Motor neuron (in vitro differentiated cells): ENCODE data around the gene IP6K3. TPM values are rescaled to one million over a fixed set of nuclear protein-coding genes. Genes with fewer than 3 reads are reported as not detected.

Experiments
- ATAC-seq, 8 experiments: fragments of 200-7000 bp; cut with Tn5 transposase; replicated peaks in 6 of 8; 2 replicates each; pipeline ENCODE4 v1.8.0; 2021; ENCODE audit warnings: mild to moderate bottlenecking in 8 of 8, moderate library complexity in 8 of 8
- H3K27ac ChIP-seq, 2 donors: fragments of 250-450 bp; sonication (Bioruptor Pico); 2 replicates each; pipeline ENCODE4 v1.9.0; 2021; ENCODE audit warnings: antibody characterized with exemption in 2 of 2, mild to moderate bottlenecking in 2 of 2, moderate library complexity in 1 of 2
- H3K4me1 ChIP-seq, 2 donors: fragments of 250-450 bp; sonication (Bioruptor Pico); replicated peaks in 1 of 2; 2 replicates each; pipeline ENCODE4 v1.6.1; 2021; ENCODE audit warnings: antibody characterized with exemption in 2 of 2, mild to moderate bottlenecking in 2 of 2, moderate library complexity in 1 of 2
- H3K4me3 ChIP-seq, 5 donors: fragments of 250-450 bp; sonication (Bioruptor Pico); 2 replicates each; pipeline ENCODE4 v1.9.0; 2021; ENCODE audit warnings: antibody characterized with exemption in 5 of 5, mild to moderate bottlenecking in 5 of 5, moderate library complexity in 4 of 5
- WGBS, 10 experiments: fragments of 450-650 bp; shearing (Covaris generic); methylation state at CpG; one replicate each; pipeline ENCODE4 v1.0.0; 2022; 5-methylcytosine and 5-hydroxymethylcytosine counted together
- in situ Hi-C, 9 experiments: fragments of 400-800 bp; cut with MboI; loops; one replicate each; pipeline ENCODE4 v1.15.0; 2021; ENCODE audit warnings: low sequenced_read_pairs in 9 of 9, low pct_unique_long_range_greater_than_20kb in 2 of 9; ENCODE audit not compliant: unreplicated experiment in 9 of 9
- total RNA-seq, 8 experiments: library from RNA; unstranded; fragments of 300-600 nt; gene quantifications; 2 replicates each; pipeline versions ENCODE4 v1.2.3 to v1.2.4, GENCODE V29; 2022

The IP6K3 gene
- total RNA-seq, 8 experiments from 2014 or later, result 0.11 to 3.7 (median 0.63) TPM

DNA sequence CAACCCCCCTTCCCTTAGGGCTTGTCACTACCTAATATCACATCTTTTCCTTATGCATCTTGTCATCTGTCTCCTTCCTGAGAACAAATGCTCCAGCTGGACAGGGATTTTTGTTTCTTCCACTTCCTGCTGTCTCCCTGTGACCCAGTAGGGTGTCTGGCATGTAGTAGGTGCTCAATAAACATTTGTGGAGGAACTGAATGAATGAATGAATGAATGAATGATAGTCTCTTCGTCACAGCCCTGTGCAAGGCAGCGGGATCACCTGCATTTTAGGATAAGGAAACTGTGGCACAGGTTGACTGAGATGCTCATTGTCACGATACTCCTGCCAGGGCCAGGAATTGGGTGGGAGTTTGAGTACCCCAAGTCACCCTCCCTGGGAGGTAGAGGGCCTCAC is 28.1 kb upstream of the IP6K3 start:
- H3K4me3 ChIP-seq, result no peak overlapping the region
- no peak overlapping the region for H3K27ac ChIP-seq
- peaks cover 30 to 61% of the 10 kb centered on the region in 2 donors for H3K4me1 ChIP-seq
- ATAC-seq, result no peak
- WGBS, 10 experiments, result 100% methylated on average over 1 to 3 of the region's 3 CpGs; no CpG with 5 or more reads in 4 of the 10 experiments
- in situ Hi-C loops, result loop anchor here in 5 of 9 experiments (25.0 kb wide), 2 partner anchors 363 to 388 kb away; partner anchors contain the start of gene GRM4 (in 3 of the 5)

DNA sequence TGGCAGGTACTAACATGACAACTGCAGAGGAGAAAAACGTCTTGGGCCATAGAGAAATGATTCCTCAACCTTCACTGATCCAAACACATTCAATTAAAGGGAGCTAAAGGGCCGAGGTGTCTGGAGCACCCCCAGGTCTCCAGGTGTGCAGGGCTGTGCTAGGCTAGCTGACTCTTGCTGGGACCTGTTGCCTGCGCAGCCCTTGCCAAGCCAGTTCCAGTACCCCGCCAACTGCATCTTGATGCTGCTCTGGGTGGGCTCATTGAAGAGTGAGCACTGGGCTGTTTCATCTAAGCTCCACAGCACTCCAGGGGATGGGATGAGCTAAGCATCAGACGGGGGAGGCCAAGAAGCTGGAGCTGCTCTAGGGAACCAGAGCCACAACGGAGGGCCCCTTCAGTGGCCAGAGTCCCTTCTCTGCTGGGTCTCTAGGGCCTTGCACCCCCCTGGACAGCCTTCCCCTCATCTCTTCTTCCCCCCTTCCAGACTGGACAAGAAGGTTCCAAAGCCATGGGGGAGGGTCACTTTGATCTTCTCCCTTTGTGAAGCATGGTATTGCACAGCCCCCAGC is 26.3 kb upstream of the IP6K3 start:
- Histone ChIP-seq H3K27ac (no peak overlapping the region), H3K4me1 (peaks cover 31 to 57% of the 10 kb centered on the region in 2 donors), H3K4me3 (no peak overlapping the region)
- ATAC-seq, result no peak
- whole genome bisulfite sequencing, 10 experiments, result 50 to 100% methylated on average over 1 of the region's 6 CpGs; no CpG with 5 or more reads in 8 of the 10 experiments
- in situ Hi-C loops, result loop anchor here in 5 of 9 experiments (25.0 kb wide), 2 partner anchors 364 to 389 kb away; partner anchors contain the start of gene GRM4 (in 3 of the 5)

DNA sequence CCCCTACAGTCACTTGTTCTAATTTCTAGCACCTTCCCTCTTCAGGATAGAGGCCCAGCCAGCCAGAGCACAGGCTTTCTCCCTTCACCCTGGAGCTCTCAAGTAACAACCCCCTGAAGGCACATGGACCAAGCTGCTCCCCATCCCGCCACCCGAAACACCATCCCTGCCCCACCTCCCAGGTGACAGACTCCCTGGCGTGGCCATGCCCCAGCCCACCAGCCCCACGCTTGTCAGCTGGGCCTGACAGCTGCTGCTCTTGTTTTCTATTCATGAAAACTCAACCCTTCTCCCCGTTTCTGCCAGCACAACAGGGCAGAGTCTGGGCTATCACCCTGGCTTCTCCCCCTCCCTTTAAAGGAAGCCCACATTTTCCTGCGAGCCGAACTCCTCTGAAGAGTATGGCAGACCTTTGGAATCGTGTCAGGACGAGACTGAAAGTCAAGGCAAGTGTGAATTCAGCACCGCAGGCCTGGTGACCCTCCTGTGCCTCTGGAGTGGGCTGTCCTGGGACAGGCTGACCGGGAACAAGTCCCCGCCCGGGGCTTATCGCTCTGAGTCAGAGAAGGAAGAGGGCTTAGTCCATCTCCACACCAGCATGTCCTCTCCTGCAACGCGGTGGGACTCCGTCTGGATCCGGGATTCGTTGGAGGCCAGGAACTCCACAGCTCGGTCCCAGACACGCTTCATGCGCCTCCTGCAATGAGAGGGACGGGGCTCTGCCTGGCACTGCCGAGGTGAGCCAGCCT is 25.6 kb upstream of the IP6K3 start:
- Histone ChIP-seq H3K4me1 (peaks cover 31 to 50% of the 10 kb centered on the region in 2 donors), H3K4me3 (no peak overlapping the region), H3K27ac (no peak overlapping the region)
- WGBS, 10 experiments, result 10 to 100% (median 72%) methylated on average over 1 to 6 of the region's 24 CpGs; no CpG with 5 or more reads in 2 of the 10 experiments
- peak in 1 of 8 experiments; percentile 10 for ATAC-seq
- in situ Hi-C loops, result loop anchor here in 5 of 9 experiments (25.0 kb wide), 2 partner anchors 365 to 390 kb away; partner anchors contain the start of gene GRM4 (in 3 of the 5)

DNA sequence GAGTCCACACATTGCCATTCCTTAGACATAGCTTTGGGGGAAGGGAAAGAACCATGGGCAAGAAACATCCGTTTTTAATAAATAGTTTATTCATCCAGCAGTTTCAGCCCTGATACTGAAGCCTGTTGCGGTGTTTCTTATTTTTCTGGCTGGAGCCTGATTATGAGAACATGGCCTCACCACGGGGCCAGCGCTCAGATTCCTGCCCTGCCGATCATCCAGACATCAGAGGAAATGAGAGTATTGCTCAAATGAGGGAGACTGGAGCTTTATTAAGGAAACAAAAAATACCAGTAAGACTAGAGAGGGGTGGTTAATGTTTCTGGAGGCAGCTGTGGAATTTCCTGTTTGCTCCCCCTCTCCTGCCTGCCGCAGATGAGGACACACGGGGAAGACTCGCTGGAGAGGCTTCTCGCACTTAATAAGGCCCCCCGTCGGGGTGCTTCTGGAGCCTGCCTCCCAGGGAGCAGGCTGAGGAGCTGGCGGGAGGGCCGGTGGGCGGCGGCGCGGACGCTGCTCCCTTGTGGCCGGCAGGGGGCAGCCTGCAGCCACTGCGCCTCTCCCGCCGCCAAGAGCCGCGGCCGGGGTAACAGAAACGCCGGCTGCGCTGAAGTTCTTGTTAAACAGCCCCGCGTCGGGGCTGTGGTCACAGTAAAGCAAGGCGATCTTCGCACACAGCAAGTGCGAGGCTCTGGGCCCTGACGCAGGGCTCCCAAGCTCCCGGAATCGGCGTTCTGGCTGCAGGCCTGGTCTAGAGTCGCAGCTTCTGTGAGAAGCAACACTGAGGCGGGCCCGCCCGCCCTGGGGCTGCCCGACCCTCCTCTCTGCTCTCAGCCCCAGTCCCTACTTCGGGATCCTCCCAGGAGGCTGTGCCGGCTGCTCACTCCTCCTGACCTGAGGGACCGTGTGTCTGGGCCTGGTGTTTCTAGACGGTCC is 24.7 kb upstream of the IP6K3 start:
- WGBS, 10 experiments, result 0 to 40% (median 13%) methylated on average over 1 to 17 of the region's 47 CpGs; no CpG with 5 or more reads in 3 of the 10 experiments
- in situ Hi-C loops, result loop anchor here in 5 of 9 experiments (25.0 kb wide), 2 partner anchors 366 to 391 kb away; partner anchors contain the start of gene GRM4 (in 3 of the 5)
- H3K4me3 ChIP-seq, result no peak overlapping the region
- ATAC-seq, result peak; percentile 70 to 84 (median 81)
- H3K27ac ChIP-seq, result no peak overlapping the region
- H3K4me1 ChIP-seq, result peaks cover 31 to 42% of the 10 kb centered on the region in 2 donors

- 0 to 75% (median 70%) methylated on average over 1 to 2 of the region's 3 CpGs; no CpG with 5 or more reads in 5 of the 10 experiments for WGBS, 10 experiments
- peaks cover 31 to 40% of the 10 kb centered on the region in 2 donors for H3K4me1 ChIP-seq
- H3K4me3 ChIP-seq, result no peak overlapping the region
- no peak overlapping the region for H3K27ac ChIP-seq
- in situ Hi-C loops, result loop anchor here in 5 of 9 experiments (25.0 kb wide), 2 partner anchors 367 to 392 kb away; partner anchors contain the start of gene GRM4 (in 3 of the 5)
- ATAC-seq, result no peak
Observed at GRCh38 chr6:33770833-33771145, 24.1 kb upstream of the IP6K3 start.

- H3K4me1 ChIP-seq, result peaks cover 31 to 40% of the 10 kb centered on the region in 2 donors
- peak overlapping the region; percentile 13 to 19 for H3K27ac ChIP-seq
- no peak overlapping the region for H3K4me3 ChIP-seq
- ATAC-seq, result peak in 1 of 8 experiments; percentile 6
- 18 to 100% (median 40%) methylated on average over 1 to 9 of the region's 14 CpGs; no CpG with 5 or more reads in 1 of the 10 experiments for WGBS, 10 experiments
- in situ Hi-C loops, result loop anchor here in 5 of 9 experiments (25.0 kb wide), 2 partner anchors 367 to 392 kb away; partner anchors contain the start of gene GRM4 (in 3 of the 5)
Observed at GRCh38 chr6:33770124-33770832, 23.6 kb upstream of the IP6K3 start.

DNA sequence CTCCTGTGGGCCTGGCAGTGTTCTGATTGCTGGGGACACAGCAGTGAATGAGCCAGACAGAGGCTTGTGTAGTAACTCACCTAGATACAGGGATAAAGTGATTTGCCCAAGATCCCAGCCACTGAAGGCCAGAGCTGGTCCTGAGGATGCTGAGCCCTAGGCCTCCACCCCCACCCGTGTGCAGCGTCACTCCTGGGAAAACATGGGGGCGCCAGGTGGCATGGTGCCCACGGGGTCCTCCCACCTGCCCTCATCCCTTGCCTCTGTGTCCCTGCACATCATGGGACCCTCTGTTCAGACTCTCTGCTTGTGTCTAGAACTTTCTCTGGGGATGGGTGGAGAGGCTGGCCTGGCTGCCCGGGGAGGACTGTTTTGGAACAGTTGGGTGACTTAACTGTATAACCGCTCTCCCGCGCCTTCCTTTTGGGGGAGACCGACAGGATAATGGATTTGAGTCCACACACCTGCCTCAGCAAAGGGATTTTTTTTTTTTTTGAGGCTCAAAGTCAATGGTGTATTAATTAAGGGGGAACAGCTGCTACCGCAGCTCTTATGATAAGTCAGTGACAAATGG is 22.6 kb upstream of the IP6K3 start:
- WGBS, 10 experiments, result 14 to 90% (median 74%) methylated on average over 1 to 9 of the region's 10 CpGs; no CpG with 5 or more reads in 3 of the 10 experiments
- Histone ChIP-seq H3K27ac (no peak overlapping the region), H3K4me3 (no peak overlapping the region), H3K4me1 (peaks cover 31 to 40% of the 10 kb centered on the region in 2 donors)
- peak in 1 of 8 experiments; percentile 5 for ATAC-seq
- in situ Hi-C loops, result loop anchor here in 7 of 9 experiments (10.0 to 25.0 kb wide), 3 partner anchors 368 to 393 kb away; partner anchors contain the start of gene GRM4 (in 3 of the 7)

DNA sequence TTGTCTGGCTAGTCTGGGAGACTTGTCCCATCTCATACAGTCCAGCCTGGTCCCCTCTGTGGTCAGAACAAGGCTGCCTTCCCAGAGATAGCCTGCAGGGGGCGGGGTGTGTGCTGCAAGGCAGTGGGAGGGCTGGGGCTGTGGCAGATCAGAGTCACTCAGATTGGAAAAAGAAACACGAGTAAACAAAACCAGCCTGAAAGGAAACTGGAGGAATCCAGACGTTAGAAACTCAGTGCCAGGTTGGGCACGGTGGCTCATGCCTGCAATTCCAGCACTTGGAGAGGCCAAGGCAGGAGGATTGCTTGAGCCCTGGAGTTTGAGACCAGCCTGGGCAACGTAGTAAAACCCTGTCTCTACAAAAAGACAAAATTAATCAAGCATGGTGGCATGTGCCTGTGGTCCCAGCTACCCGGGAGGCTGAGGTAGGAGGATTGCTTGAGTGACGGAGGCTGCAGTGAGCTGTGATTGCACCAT is 22.0 kb upstream of the IP6K3 start:
- 38 to 100% (median 70%) methylated on average over 1 to 6 of the region's 7 CpGs; no CpG with 5 or more reads in 5 of the 10 experiments for WGBS, 10 experiments
- Histone ChIP-seq H3K4me1 (peaks cover 31 to 40% of the 10 kb centered on the region in 2 donors), H3K4me3 (no peak overlapping the region), H3K27ac (no peak overlapping the region)
- peak; percentile 39 to 84 (median 56) for ATAC-seq
- in situ Hi-C loops, result loop anchor here in 7 of 9 experiments (10.0 to 25.0 kb wide), 3 partner anchors 369 to 394 kb away; partner anchors contain the start of gene GRM4 (in 3 of the 7)

GRCh38 chr6:33766921-33767907 is 20.5 kb upstream of the IP6K3 start:
- WGBS, 10 experiments, result 53 to 100% (median 80%) methylated on average over 1 to 7 of the region's 11 CpGs; no CpG with 5 or more reads in 1 of the 10 experiments
- no peak overlapping the region for H3K4me3 ChIP-seq
- ATAC-seq, result no peak
- no peak overlapping the region for H3K27ac ChIP-seq
- peaks cover 32 to 38% of the 10 kb centered on the region in 2 donors for H3K4me1 ChIP-seq
- in situ Hi-C loops, result loop anchor here in 7 of 9 experiments (10.0 to 25.0 kb wide), 3 partner anchors 370 to 395 kb away; partner anchors contain the start of gene GRM4 (in 3 of the 7)

GRCh38 chr6:33765368-33765767 is 18.7 kb upstream of the IP6K3 start:
- Histone ChIP-seq H3K4me1 (peaks cover 24 to 29% of the 10 kb centered on the region in 2 donors), H3K4me3 (no peak overlapping the region), H3K27ac (no peak overlapping the region)
- no peak for ATAC-seq
- in situ Hi-C loops, result loop anchor here in 7 of 9 experiments (10.0 to 25.0 kb wide), 3 partner anchors 372 to 397 kb away; partner anchors contain the start of gene GRM4 (in 3 of the 7)
- 67 to 100% (median 100%) methylated on average over 1 of the region's 9 CpGs; no CpG with 5 or more reads in 7 of the 10 experiments for WGBS, 10 experiments
